NCI-H345 treated with DMSO at 0.1 percent for 48 hours (cell line): ENCODE results near the gene PXT1.
"Not testable (repeated sequence)": the region's sequence is repeated elsewhere in the genome, so short reads cannot be mapped to it uniquely, and the experiment has no call there.

Source experiments
- DNase-seq: peaks from one replicate; lab custom pipeline; 2025; ENCODE audit not compliant: unreplicated experiment; lab: John Stamatoyannopoulos, UW

Gene PXT1

DNA sequence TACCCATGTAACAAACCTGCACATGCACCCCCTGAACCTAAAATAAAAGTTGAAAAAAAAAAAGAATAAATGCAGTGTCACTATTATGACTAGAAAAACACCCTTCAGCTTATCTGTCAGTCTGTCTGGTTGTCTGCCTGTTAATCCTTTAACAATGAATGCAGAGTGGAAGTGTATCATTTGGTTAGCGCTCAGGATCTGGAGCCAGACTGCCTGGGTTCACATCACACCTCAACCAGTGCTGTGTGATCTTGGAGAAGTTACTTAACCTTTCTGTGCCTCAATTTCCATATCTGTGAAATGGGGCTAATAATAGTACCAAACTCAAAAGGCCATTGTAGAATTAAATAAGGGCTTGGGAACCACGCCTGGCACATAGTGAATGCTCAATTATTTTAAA lies 72.0 kb downstream of the PXT1 start:
- DNase-seq, result no peak

GRCh38 chr6:36368921-36369865 lies 73.5 kb downstream of the PXT1 start:
- peak; percentile 48 for DNase-seq

- no peak for DNase-seq
These were observed 74.2 kb downstream of the PXT1 start for GRCh38 chr6:36368421-36368820.

- DNase-seq, result no peak
These were observed 74.9 kb downstream of the PXT1 start for GRCh38 chr6:36367743-36368142.

DNA sequence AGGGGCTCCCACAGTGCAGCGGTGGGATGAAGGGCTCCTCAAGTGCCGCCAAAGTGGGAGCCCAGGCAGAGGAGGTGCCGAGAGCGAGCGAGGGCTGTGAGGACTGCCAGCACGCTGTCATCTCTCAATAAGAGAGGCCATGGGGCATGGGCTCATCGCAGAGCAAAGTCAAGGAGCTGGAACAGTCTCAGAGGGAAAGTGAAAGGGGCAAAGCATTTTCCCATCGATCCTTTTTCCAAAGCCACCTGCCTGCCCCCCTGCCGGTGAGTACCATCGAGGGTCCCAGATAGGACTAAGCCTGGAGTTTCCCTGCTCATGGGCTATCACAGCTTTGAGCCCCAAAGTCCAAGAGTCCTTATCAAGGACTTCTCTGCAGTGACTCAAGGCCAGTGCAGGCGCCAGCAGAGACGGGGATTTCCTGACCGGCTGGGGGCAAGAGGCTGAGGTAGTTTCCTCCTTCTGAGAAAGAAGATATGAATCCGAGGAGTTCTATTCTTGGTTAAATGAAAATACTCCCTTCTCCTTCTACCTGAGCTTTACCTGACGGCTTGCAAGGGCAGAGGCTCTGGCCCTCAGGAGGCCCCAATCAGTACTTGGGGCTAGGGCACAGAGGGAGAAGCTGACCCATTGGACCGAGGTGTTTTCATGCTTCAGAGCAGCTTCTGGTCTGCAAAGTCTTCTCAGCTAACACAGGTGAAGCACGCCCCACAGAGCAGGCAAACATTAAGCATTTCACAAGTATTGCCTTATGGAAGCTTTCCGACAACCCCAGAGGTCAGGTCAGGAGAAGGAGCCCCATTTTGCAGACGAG lies 77.8 kb downstream of the PXT1 start:
- no peak for DNase-seq

DNA sequence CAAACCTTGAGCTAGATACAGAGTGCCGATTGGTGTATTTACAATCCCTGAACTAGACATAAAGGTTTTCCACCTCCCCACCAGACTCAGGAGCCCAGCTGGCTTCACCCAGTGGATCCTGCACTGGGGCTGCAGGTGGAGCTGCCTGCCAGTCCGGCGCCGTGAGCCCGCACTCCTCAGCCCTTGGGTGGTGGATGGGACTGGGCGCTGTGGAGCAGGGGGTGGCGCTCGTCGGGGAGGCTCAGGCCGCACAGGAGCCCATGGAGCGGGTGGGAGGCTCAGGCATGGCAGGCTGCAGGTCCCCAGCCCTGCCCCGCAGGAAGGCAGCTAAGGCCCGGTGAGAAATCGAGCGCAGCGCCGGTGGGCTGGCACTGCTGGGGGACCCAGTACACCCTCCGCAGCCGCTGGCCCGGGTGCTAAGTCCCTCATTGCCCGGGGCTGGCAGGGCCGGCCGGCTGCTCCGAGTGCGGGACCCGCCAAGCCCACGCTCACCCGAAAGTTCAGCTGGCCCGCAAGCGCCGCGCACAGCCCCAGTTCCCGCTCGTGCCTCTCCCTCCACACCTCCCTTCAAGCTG lies 78.5 kb downstream of the PXT1 start:
- not testable (repeated sequence) for DNase-seq

GRCh38 chr6:36363371-36363752 lies 79.3 kb downstream of the PXT1 start:
- not testable (repeated sequence) for DNase-seq

DNA sequence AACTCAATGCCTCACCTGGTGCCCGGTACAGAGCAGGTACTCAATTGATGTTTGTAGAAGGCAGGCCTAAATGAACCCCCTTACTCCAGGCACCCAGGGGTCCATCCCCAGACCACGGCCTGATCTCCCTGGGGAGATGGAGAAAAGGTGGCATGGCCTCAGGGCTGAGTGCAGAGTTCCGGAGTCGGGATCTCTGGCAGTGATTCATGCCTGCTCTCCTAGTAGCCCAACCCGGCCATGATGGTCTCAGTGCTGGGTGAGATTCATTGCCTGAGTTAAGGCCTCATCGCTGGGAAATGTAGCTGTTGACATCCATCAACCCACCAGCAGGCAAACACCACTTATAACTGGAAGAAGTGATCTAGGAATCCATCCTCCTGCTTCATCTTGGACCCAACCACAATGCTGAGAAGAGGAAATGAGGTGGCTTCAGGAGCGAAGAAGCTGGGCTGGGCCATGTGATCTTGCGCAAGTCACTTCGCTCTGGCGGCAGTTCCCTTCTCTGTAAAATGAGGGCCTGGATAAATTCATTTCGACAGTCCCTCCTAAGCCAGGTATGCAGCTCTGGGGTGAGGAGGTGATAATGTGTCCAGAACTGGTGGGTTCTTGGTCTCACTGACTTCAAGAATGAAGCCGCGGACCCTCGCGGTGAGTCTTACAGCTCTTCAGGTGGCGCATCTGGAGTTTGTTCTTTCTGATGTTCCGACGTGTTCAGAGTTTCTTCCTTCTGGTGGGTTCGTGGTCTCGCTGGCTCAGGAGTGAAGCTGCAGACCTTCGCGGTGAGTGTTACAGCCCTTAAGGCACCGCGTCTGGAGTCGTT lies 79.9 kb downstream of the PXT1 start:
- DNase-seq, result no peak

GRCh38 chr6:36361071-36361470 lies 81.6 kb downstream of the PXT1 start:
- no peak for DNase-seq

DNA sequence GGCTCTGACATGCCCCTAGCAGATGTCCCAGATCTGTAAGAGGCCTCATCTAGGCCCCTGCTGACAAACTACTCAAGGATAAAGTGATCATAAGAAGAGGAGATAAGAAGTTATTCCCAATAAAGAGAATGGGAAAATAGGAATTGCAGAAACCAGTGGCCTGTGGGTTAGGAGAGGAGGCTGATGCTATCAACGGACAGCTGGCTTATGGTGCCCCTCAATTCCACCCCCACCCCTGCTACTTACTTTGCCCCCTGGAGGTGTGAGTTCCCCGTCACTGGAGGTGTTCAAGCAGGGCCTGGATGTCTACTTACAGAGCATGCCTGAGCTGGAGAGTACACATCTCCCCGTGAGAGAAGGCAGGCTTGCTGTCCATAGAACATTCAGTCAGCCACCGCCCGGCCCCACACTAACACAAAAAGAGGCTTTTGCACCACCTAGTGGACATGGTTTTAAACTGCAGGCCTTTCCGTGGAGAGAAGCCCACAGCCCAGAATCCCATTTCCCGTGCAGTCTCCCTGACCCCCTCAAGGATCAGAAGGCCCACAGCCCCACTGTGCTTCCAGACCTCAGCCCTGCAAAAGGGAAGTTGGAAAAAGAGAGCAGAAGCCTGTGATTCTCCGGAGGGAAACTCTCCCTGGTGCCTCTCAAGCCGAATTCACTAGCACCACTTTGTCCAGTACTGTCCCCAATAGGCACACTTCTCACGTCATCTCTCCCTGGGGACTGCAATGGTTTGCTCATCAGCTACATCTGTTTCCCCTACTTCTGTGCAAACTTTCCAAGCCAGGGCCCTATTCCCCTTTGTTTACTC lies 82.2 kb downstream of the PXT1 start:
- peak; percentile 59 for DNase-seq

DNA sequence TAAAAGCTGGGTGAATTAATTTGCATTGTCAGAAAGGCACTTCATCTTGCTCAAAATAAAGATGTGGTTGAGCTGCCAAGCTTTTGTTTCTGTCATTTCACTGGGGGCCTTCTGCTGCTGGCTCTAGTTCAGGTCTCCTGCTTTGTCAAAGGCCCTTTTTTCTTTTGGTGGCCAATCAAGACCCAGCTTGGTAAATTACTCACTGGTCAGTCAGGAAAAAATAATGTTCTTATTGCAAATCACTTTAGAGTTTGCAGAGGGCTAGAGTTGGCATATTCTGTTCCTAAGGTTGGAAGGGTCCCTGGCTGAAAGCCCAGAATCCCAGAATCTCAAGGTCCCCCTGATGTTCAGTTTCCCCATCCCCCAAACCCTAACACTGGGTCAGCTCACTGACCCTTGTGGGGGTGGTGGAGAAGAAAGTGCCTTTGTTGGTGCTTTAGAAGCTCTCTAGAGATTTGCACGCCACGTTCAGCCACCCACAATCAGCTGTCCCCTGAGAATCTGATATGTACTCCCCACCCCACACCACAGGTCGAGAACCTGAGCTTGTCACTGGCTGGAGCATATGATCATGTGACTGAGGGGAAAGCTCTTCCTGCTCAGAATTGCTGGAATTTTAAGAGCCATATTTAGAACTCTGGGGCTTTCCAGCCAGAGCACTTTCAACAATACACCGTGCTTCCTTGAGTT lies 84.3 kb downstream of the PXT1 start:
- DNase-seq, result no peak

DNA sequence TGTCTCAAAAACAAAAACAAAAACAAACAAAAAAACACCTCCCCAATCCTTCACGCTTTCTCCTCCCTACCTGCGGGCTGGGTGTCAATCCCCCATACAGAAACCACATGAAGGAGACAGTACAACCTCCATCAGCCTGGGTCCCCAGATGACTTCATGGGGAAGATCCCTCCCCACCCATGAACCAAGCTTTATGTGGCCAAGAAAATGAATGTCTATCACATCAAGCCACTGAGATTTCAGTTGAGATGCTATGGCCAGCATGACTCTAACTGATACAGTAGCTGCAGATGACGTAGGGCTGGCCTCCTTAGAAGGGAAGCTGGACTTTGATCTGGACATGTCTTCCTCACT lies 84.8 kb downstream of the PXT1 start:
- no peak for DNase-seq

GRCh38 chr6:36355819-36356218 lies 86.8 kb downstream of the PXT1 start:
- no peak for DNase-seq

GRCh38 chr6:36353411-36353915 lies 89.2 kb downstream of the PXT1 start:
- DNase-seq, result no peak

DNA sequence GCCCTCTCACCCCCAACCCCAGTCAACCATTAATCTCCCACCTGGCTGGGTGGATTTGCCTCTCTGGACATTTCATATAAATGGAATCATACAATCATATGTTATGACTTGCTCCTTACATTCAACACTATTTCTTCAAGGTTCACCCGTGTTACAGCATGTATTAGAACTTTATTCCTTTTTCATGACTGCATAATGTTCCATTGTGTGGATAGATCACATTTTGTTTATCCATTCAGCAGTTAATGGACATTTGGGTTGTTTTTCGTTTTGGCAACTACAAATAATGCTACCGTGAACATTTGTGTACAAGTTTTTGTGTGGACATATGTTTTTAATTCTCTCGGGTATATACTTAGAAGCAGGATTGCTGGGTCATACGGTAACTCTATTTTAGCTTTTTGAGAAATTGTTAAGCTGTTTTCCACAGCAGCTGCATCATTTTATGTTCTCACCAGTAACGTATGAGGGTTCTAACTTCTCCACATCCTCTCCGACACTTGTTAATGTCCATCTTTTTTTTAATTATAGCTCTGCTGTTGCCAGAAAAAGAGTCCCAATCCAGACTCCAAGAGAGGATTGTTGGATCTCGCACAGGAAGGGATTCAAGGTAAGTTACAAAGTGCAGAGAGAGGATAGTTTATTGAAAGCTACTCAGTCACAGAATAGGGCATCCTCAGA lies 90.0 kb downstream of the PXT1 start:
- DNase-seq, result no peak

DNA sequence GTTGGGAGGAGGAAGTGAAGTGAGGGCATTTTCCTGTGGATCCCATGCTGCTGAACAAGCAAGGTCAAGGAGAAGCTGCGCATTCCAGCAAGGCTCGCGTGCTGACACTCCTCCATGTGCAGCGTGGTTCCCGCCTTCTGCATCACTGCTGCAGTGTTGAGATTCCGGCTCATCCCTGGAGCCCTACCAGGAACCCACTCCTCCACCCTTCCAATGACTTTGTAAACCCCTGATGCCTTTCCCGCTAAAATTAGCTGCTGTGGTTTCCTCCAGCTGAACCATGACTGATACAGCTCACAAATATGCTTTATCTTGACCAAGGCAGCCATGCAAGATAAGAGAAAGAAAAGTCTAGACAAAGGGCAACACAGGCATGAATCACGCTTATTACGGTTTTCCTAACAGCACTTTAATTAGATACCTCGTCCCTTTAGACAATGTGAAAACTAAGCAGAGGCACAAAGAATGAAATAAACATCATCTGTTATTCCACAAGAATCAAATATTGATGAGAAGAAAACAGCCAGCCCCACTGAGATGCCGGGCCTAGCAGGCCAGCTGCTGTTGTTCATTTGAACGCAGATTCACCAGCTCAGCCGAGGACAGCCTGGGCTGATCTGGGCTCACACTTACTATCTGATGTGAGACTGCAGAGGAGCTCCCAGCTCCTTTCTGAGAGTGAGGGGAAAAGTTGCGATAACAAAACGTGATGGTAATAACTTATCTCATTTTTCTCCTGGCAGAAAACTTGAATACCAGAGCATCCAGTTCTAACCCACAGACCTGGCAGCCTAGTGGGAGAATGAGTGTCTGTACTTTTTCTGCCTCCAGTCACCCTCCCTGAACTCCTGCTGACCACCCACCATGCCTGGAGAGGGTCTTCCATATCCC lies 91.7 kb downstream of the PXT1 start:
- DNase-seq, result no peak

DNA sequence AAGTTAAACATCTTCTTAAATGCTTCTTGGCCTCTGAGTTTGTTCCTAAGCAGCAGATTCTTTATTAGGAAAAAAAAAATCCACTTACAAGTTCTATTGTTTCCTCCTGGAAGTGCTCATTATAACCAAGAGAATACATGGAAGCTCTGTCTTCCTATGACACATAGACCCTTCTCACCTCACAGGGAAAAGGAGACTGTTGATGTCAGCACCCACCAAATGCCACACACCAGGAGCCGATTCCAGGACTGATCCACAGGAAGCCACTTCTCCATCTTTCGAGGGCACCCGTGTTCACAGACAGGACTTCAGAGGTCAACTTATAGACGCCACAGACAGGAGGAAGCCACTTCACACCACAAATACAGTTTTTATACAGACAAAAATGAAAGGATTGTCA lies 92.6 kb downstream of the PXT1 start:
- no peak for DNase-seq

- peak; percentile 89 for DNase-seq
These were observed 93.4 kb downstream of the PXT1 start for GRCh38 chr6:36349240-36349639.
